Stimulated activated CD4-positive, alpha-beta T cell treated with anti-CD3 and anti-CD28 coated beads, Interleukin-15, amount 100 ng/mL, for 48 hours (primary cell): ENCODE data around the gene HECW1.
A peak's percentile ranks its signal among the peaks of the same experiment; 100 is the strongest.
"Not testable (repeated sequence)": the region's sequence is repeated elsewhere in the genome, so short reads cannot be mapped to it uniquely, and the experiment has no call there.

Source experiments
- DNase-seq, 2 donors: peaks; one replicate each; pipeline ENCODE4 v3.0.0-alpha.2; 2020; ENCODE audit warnings: low read depth in 2 of 2

Gene HECW1

GRCh38 chr7:43573832-43574231 is 461.4 kb downstream of the HECW1 start:
- DNase-seq: not testable (repeated sequence)

GRCh38 chr7:43575506-43575905 is 463.1 kb downstream of the HECW1 start:
- DNase-seq: no peak

- DNase-seq: no peak
These were observed 463.8 kb downstream of the HECW1 start for GRCh38 chr7:43576241-43576640.

- no peak for DNase-seq
These were observed 465.1 kb downstream of the HECW1 start for GRCh38 chr7:43577485-43577951.

- DNase-seq: peak; percentile 90 to 91
These were observed 470.3 kb downstream of the HECW1 start, which contains the start of gene STK17A for GRCh38 chr7:43582503-43583423. TSS of gene STK17A (plus strand) at chr7:43583108. CDS start at chr7:43583244, 136 bp downstream.

- peak; percentile 37 to 38 for DNase-seq
These were observed 471.2 kb downstream of the HECW1 start for GRCh38 chr7:43583424-43584194.

- DNase-seq: peak in 1 of 2 donors; percentile 11
These were observed 471.7 kb downstream of the HECW1 start for GRCh38 chr7:43584195-43584586.

GRCh38 chr7:43584733-43585132 is 472.3 kb downstream of the HECW1 start:
- not testable (repeated sequence) for DNase-seq

GRCh38 chr7:43585562-43585961 is 473.1 kb downstream of the HECW1 start:
- DNase-seq: no peak

GRCh38 chr7:43586251-43586900 is 473.9 kb downstream of the HECW1 start:
- DNase-seq: no peak

GRCh38 chr7:43588477-43589132 is 476.2 kb downstream of the HECW1 start:
- DNase-seq: no peak

GRCh38 chr7:43589133-43589478 is 476.7 kb downstream of the HECW1 start:
- DNase-seq: no peak

- no peak for DNase-seq
These were observed 477.3 kb downstream of the HECW1 start for GRCh38 chr7:43589728-43590127.

- peak; percentile 45 to 49 for DNase-seq
These were observed 478.6 kb downstream of the HECW1 start for GRCh38 chr7:43590862-43591557.

- no peak for DNase-seq
These were observed 479.2 kb downstream of the HECW1 start for GRCh38 chr7:43591558-43592180.

GRCh38 chr7:43592326-43592725 is 479.9 kb downstream of the HECW1 start:
- DNase-seq: no peak

GRCh38 chr7:43593010-43593409 is 480.6 kb downstream of the HECW1 start:
- DNase-seq: no peak

GRCh38 chr7:43594020-43594419 is 481.6 kb downstream of the HECW1 start:
- DNase-seq: no peak

GRCh38 chr7:43596426-43596825 is 484.0 kb downstream of the HECW1 start:
- not testable (repeated sequence) for DNase-seq

- DNase-seq: no peak
These were observed 487.6 kb downstream of the HECW1 start for GRCh38 chr7:43600056-43600455.
